Endothelial cell of umbilical vein (primary cell): ENCODE results near the gene CALR3. TPM values are rescaled to one million over a fixed set of nuclear protein-coding genes. Genes with fewer than 3 reads are reported as not detected.

Source experiments
- BruUV-seq: library from RNA; stranded (reverse); fragments of 400-500 nt; replicated peaks from 2 replicates; lab custom pipeline; 2021; lab: Mats Ljungman, UMichigan
- CTCF ChIA-PET: fragments of 300-600, 350-600 bp; sonication (Branson Sonifier 250); formaldehyde crosslinking; loops from one replicate; lab custom pipeline; 2021; ENCODE audit warnings: antibody characterized with exemption, inconsistent platforms; lab: Charles Lee
- POLR2A ChIA-PET: fragments of 300-600, 350-600 bp; sonication (Branson Sonifier 250); formaldehyde crosslinking; loops from one replicate; lab custom pipeline; 2021; ENCODE audit warnings: antibody characterized with exemption, inconsistent platforms; lab: Charles Lee
- DNase-seq: peaks from one replicate; pipeline ENCODE4 v3.0.0-alpha.2; 2011; ENCODE audit warnings: low read depth, low spot score
- FAIRE-seq: peaks from 2 replicates; lab custom pipeline; 2011; peaks lifted over from hg19 to GRCh38; lab: Jason Lieb, UNC
- H2AFZ ChIP-seq: 2 replicates; pipeline ENCODE4 v1.6.0; 2012; ENCODE audit warnings: low read depth, low read length, control low read depth, inconsistent platforms
- H3K27ac ChIP-seq: 2 replicates; pipeline ENCODE4 v1.5.1; 2011; ENCODE audit warnings: low read depth, mild to moderate bottlenecking, control low read depth, low read length, moderate library complexity; ENCODE audit not compliant: insufficient read depth
- H3K27me3 ChIP-seq, 2 experiments: 2 replicates each; pipeline versions ENCODE4 v1.6.0 to v1.6.1; 2011; ENCODE audit warnings: low read length in 2 of 2, mixed read lengths in 1 of 2; ENCODE audit not compliant: control insufficient read depth in 2 of 2, insufficient read depth in 2 of 2
- H3K36me3 ChIP-seq, 2 experiments: 2 replicates in 1 of 2; 3 replicates in 1 of 2; pipeline ENCODE4 v1.5.1; 2011; ENCODE audit warnings: low read length in 2 of 2, mild to moderate bottlenecking in 1 of 2, moderate library complexity in 1 of 2; ENCODE audit not compliant: control insufficient read depth in 2 of 2, insufficient read depth in 2 of 2; ENCODE audit errors: extremely low read depth in 1 of 2
- H3K4me1 ChIP-seq: 3 replicates; pipeline ENCODE4 v1.5.1; 2011; ENCODE audit warnings: mild to moderate bottlenecking, low read length; ENCODE audit not compliant: control insufficient read depth, insufficient read depth; ENCODE audit errors: extremely low read depth
- H3K4me2 ChIP-seq: 2 replicates; pipeline ENCODE4 v1.6.1; 2011; ENCODE audit warnings: low read length, control low read depth, mixed read lengths; ENCODE audit not compliant: insufficient read depth
- H3K4me3 ChIP-seq, 3 experiments: fragments of 200-600 bp in 1 of 3; sonication (generic), shearing (Covaris generic) in 1 of 3; replicated peaks in 1 of 3; 2 replicates each; pipeline ENCODE4 v1.5.1; 2011 to 2016; ENCODE audit warnings: control low read depth in 3 of 3, low read length in 3 of 3, mild to moderate bottlenecking in 2 of 3, inconsistent platforms in 1 of 3, low read depth in 1 of 3, moderate library complexity in 1 of 3; ENCODE audit not compliant: insufficient read depth in 1 of 3
- H3K79me2 ChIP-seq: 2 replicates; pipeline ENCODE4 v1.6.0; 2012; ENCODE audit warnings: low read length, inconsistent platforms; ENCODE audit not compliant: control insufficient read depth, insufficient read depth
- H3K9ac ChIP-seq: replicated peaks from 2 replicates; pipeline ENCODE3; 2011; ENCODE audit warnings: low read length, control low read depth; ENCODE audit not compliant: insufficient read depth; ENCODE audit errors: extremely low read depth
- H3K9me1 ChIP-seq: replicated peaks from 3 replicates; pipeline ENCODE4 v1.6.0; 2011; ENCODE audit warnings: mild to moderate bottlenecking, low read length; ENCODE audit not compliant: control insufficient read depth, insufficient read depth; ENCODE audit errors: extremely low read depth
- H3K9me3 ChIP-seq: replicated peaks from 2 replicates; pipeline ENCODE4 v1.5.1; 2012; ENCODE audit warnings: low read length, inconsistent platforms; ENCODE audit not compliant: control insufficient read depth, insufficient read depth
- H4K20me1 ChIP-seq: replicated peaks from 2 replicates; pipeline ENCODE3; 2011; ENCODE audit warnings: mild to moderate bottlenecking, low read length; ENCODE audit not compliant: control insufficient read depth, insufficient read depth; ENCODE audit errors: extremely low read depth
- EZH2 ChIP-seq: IDR thresholded peaks from 2 replicates; pipeline ENCODE4 v1.6.1; 2012; ENCODE audit warnings: borderline replicate concordance, low read depth, mild to moderate bottlenecking, moderate library complexity, low read length, inconsistent platforms; ENCODE audit not compliant: severe bottlenecking
- FOS ChIP-seq: IDR thresholded peaks from 2 replicates; pipeline ENCODE4 v1.6.1; 2011; ENCODE audit warnings: mild to moderate bottlenecking, low read length, moderate library complexity, borderline replicate concordance; ENCODE audit not compliant: insufficient read depth
- GATA2 ChIP-seq: IDR thresholded peaks from 2 replicates; pipeline ENCODE4 v1.7.0; 2011; ENCODE audit warnings: low read depth, mild to moderate bottlenecking, moderate library complexity, mixed read lengths, low read length; ENCODE audit not compliant: insufficient read length, insufficient read depth
- JUN ChIP-seq: IDR thresholded peaks from 2 replicates; pipeline ENCODE4 v1.6.1; 2011; ENCODE audit warnings: borderline replicate concordance, low read depth; ENCODE audit not compliant: insufficient read length, insufficient read depth
- MYC ChIP-seq: IDR thresholded peaks from one replicate; pipeline ENCODE4 v1.6.1; 2011; ENCODE audit warnings: mild to moderate bottlenecking, low read depth, low read length
- POLR2A ChIP-seq: IDR thresholded peaks from 2 replicates; pipeline ENCODE4 v1.6.1; 2012; ENCODE audit warnings: low read depth, mild to moderate bottlenecking, control low read depth, low read length
- POLR2AphosphoS5 ChIP-seq: IDR thresholded peaks from 2 replicates; pipeline ENCODE4 v1.6.1; 2012; ENCODE audit warnings: low read depth, mild to moderate bottlenecking, control low read depth, low read length, moderate library complexity; ENCODE audit not compliant: insufficient read depth
- dilution Hi-C: fragments of 300-500 bp; cut with MboI; formaldehyde crosslinking; loops from one replicate; pipeline ENCODE4 v1.15.0; 2019; ENCODE audit warnings: low sequenced_read_pairs; ENCODE audit not compliant: extremely low pct_ligation_motif_present
- intact Hi-C: fragments of 100-400 bp; cut with micrococcal nuclease; formaldehyde crosslinking; loops from one replicate; pipeline ENCODE4 v1.10.0; 2022
- polyA plus RNA-seq, 4 experiments: library from polyadenylated mRNA; depleted of rRNA in 3 of 4; stranded (reverse) in 3 of 4; unstranded in 1 of 4; fragments of >200 nt; gene quantifications; 2 replicates each; pipeline versions ENCODE4 v1.2.1 to v1.2.3, GENCODE V29; 2011 to 2012; ENCODE audit warnings: missing spikeins in 1 of 4
- total RNA-seq: library from RNA; stranded (reverse); gene quantifications from 2 replicates; pipeline ENCODE4 v1.2.3, GENCODE V29; 2021
- TF ChIP-seq, protein P1 (sequence below), 2 donors: IDR thresholded peaks; 1 replicate in 1 of 2; 2 replicates in 1 of 2; pipeline ENCODE4 v1.5.1; 2011; ENCODE audit warnings: low read length in 2 of 2, mild to moderate bottlenecking in 2 of 2, moderate library complexity in 2 of 2, control low read depth in 1 of 2, inconsistent platforms in 1 of 2, low read depth in 1 of 2; ENCODE audit not compliant: insufficient read depth in 1 of 2; ENCODE audit errors: extremely low read depth in 1 of 2
- TF ChIP-seq, protein P2 (sequence below): IDR thresholded peaks from 2 replicates; pipeline ENCODE4 v1.6.1; 2011; ENCODE audit not compliant: insufficient read depth, insufficient read length

Gene CALR3
- total and polyA plus RNA-seq, 2 donors (not counting 3 experiments of a cell fraction or from before 2014, with no cell fraction given) = not detected

DNA sequence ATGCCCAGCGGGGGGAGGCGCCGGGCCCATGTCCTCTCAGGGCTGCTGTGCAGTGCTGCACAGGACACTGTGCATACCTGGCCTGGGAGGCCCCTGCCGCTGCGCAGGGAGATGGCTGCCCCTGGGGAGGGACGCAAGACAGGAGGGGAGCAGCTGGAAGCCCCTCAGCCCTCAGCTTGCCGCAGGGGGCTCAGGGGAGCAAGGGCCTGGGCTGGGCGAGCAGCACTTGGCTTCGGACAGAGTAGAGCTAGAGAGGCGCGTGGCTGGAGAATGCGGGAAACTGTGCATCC, 35.4 kb upstream of the CALR3 start:
- no peak for DNase-seq
- Histone ChIP-seq H3K4me3 (no peak overlapping the region), H3K9me3 (no peaks in the 10 kb centered on the region), H2AFZ (no peak overlapping the region), H3K9me1 (no peaks in the 10 kb centered on the region), H3K4me2 (no peak overlapping the region), H4K20me1 (no peaks in the 10 kb centered on the region), H3K36me3 (peaks cover 16 to 76% of the 10 kb centered on the region in 2 experiments), H3K4me1 (no peaks in the 10 kb centered on the region), H3K27ac (no peak overlapping the region), H3K79me2 (peaks cover 8% of the 10 kb centered on the region), H3K27me3 (no peaks in the 10 kb centered on the region), H3K9ac (no peak overlapping the region)
- TF ChIP-seq POLR2AphosphoS5 = no peak
- TF ChIP-seq, protein P1, sequence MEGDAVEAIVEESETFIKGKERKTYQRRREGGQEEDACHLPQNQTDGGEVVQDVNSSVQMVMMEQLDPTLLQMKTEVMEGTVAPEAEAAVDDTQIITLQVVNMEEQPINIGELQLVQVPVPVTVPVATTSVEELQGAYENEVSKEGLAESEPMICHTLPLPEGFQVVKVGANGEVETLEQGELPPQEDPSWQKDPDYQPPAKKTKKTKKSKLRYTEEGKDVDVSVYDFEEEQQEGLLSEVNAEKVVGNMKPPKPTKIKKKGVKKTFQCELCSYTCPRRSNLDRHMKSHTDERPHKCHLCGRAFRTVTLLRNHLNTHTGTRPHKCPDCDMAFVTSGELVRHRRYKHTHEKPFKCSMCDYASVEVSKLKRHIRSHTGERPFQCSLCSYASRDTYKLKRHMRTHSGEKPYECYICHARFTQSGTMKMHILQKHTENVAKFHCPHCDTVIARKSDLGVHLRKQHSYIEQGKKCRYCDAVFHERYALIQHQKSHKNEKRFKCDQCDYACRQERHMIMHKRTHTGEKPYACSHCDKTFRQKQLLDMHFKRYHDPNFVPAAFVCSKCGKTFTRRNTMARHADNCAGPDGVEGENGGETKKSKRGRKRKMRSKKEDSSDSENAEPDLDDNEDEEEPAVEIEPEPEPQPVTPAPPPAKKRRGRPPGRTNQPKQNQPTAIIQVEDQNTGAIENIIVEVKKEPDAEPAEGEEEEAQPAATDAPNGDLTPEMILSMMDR (IDR thresholded peaks at IDR 0.05; ENCODE audit: extremely low read depth in 1 of 2, insufficient read depth in 1 of 2, low read depth in 1 of 2, low read length in 2 of 2) = no peak
- intact Hi-C loops (no loop called here), dilution Hi-C loops (no loop called here)
- ChIA-PET POLR2A (no interaction called here), CTCF (no interaction called here)
- BruUV-seq = no TSS peak
- FAIRE-seq = no peak

DNA sequence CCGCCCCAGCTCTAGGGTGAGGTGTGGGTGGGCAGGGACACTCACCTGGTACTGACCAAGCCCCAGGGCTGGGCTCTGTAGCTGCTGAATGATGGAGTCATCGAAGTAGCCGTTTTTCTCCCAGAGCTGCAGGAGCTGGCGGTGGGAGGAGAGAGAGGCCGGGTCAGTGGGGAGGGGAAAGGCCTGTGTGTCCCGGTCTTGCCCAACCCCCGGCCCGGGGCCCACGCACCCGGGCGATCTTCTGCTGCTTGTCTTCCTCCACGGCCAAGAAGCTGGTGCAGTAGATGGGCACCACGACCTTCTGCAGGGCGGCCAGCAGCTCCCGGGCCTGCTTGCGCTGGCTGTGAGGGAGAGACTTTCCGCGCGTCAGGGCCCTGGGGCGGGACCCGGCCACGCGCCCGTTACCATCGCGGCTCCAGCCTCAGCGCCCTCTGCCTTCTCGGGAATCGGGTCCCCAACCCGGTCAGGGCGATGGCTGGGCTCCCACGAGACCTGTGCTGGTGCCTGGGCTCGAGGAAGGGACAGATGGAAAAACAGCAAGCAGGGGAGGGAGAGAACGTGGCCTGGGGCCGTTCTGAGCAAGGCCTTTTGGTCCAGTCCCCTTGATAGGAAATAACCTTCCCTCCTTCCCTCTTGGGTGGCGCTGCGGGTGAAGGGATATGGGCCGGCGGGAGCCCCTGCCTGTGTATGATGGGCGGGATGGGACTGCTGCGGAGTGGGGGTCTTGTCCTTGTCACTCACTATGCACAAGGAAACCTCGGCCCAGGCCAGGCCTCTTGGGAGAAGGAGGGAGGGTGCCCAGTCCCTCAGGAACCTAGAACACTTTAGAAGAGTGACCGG, 34.8 kb upstream of the CALR3 start:
- H3K4me1 ChIP-seq = no peaks in the 10 kb centered on the region
- H3K9me3 ChIP-seq = no peaks in the 10 kb centered on the region
- no peak overlapping the region for H3K9ac ChIP-seq
- no TSS peak for BruUV-seq
- no peaks in the 10 kb centered on the region for H3K27me3 ChIP-seq
- DNase-seq = no peak
- POLR2A ChIA-PET = no interaction called here
- H3K36me3 ChIP-seq = peaks cover 22 to 77% of the 10 kb centered on the region in 2 experiments
- TF ChIP-seq JUN = no peak
- no peak for TF ChIP-seq POLR2A
- no peak for TF ChIP-seq POLR2AphosphoS5
- no peak for TF ChIP-seq EZH2
- no peak for TF ChIP-seq FOS
- TF ChIP-seq, protein P2, sequence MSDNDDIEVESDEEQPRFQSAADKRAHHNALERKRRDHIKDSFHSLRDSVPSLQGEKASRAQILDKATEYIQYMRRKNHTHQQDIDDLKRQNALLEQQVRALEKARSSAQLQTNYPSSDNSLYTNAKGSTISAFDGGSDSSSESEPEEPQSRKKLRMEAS = no peak
- no peak for TF ChIP-seq GATA2
- no peak for TF ChIP-seq MYC
- no peak overlapping the region for H3K4me2 ChIP-seq
- intact Hi-C loops = no loop called here
- dilution Hi-C loops = no loop called here
- H2AFZ ChIP-seq = no peak overlapping the region
- no peaks in the 10 kb centered on the region for H3K9me1 ChIP-seq
- CTCF ChIA-PET = no interaction called here
- H3K79me2 ChIP-seq = peaks cover 3% of the 10 kb centered on the region
- no peak overlapping the region for H3K27ac ChIP-seq
- H4K20me1 ChIP-seq = no peaks in the 10 kb centered on the region
- H3K4me3 ChIP-seq = no peak overlapping the region
- no peak for FAIRE-seq
